H9 (cell line): ENCODE results near the gene ASH1L. TPM values are rescaled to one million over a fixed set of nuclear protein-coding genes. Genes with fewer than 3 reads are reported as not detected.

Experiments used
- DNase-seq: peaks from one replicate; pipeline ENCODE4 v3.0.0-alpha.2; 2017
- H2AFZ ChIP-seq: one replicate; pipeline ENCODE4 v1.6.1; 2013; ENCODE audit warnings: mild to moderate bottlenecking, low read length, control low read depth, moderate library complexity
- H2AK5ac ChIP-seq: 2 replicates; pipeline ENCODE4 v1.6.1; 2013; ENCODE audit warnings: low read length, control low read depth, mixed read lengths; ENCODE audit not compliant: insufficient read length
- H2BK120ac ChIP-seq: one replicate; pipeline ENCODE4 v1.6.1; 2013; ENCODE audit warnings: low read depth, mild to moderate bottlenecking, low read length, control low read depth, inconsistent platforms; ENCODE audit not compliant: poor library complexity, severe bottlenecking
- H2BK12ac ChIP-seq: 2 replicates; pipeline ENCODE4 v1.6.1; 2013; ENCODE audit warnings: low read length, control low read depth, mixed read lengths, low read depth; ENCODE audit not compliant: insufficient read length
- H2BK15ac ChIP-seq: 2 replicates; pipeline ENCODE4 v1.6.1; 2013; ENCODE audit warnings: low read depth, low read length, control low read depth
- H2BK20ac ChIP-seq: one replicate; pipeline ENCODE4 v1.6.1; 2013; ENCODE audit warnings: low read depth, mild to moderate bottlenecking, low read length, control low read depth, inconsistent platforms; ENCODE audit not compliant: poor library complexity, severe bottlenecking
- H2BK5ac ChIP-seq: 2 replicates; pipeline ENCODE4 v1.6.1; 2013; ENCODE audit warnings: low read length, control low read depth, mixed read lengths; ENCODE audit not compliant: insufficient read length
- H3K14ac ChIP-seq: 2 replicates; pipeline ENCODE4 v1.6.1; 2013; ENCODE audit warnings: low read length, control low read depth; ENCODE audit not compliant: insufficient read depth
- H3K18ac ChIP-seq: 2 replicates; pipeline ENCODE4 v1.6.1; 2013; ENCODE audit warnings: low read depth, mild to moderate bottlenecking, mixed read lengths, low read length, control low read depth; ENCODE audit not compliant: insufficient read length
- H3K23ac ChIP-seq: 2 replicates; pipeline ENCODE4 v1.6.1; 2013; ENCODE audit warnings: low read length, control low read depth, mixed read lengths, low read depth; ENCODE audit not compliant: insufficient read length
- H3K23me2 ChIP-seq: 2 replicates; pipeline ENCODE4 v1.6.1; 2013; ENCODE audit warnings: low read depth, mild to moderate bottlenecking, mixed read lengths, low read length, control low read depth; ENCODE audit not compliant: insufficient read length, poor library complexity, severe bottlenecking
- H3K27ac ChIP-seq: 2 replicates; pipeline ENCODE4 v1.5.1; 2013; ENCODE audit warnings: low read length, control low read depth, mixed read lengths, low read depth; ENCODE audit not compliant: insufficient read length
- H3K27me3 ChIP-seq: 2 replicates; pipeline ENCODE4 v1.6.1; 2013; ENCODE audit warnings: low read length, control low read depth, inconsistent platforms; ENCODE audit not compliant: insufficient read depth
- H3K4ac ChIP-seq: 2 replicates; pipeline ENCODE4 v1.6.1; 2013; ENCODE audit warnings: low read depth, mild to moderate bottlenecking, control low read depth, inconsistent platforms, low read length, moderate library complexity
- H3K4me1 ChIP-seq: 2 replicates; pipeline ENCODE4 v1.6.1; 2013; ENCODE audit warnings: low read length, control low read depth, inconsistent platforms; ENCODE audit not compliant: insufficient read depth
- H3K4me2 ChIP-seq: 2 replicates; pipeline ENCODE4 v1.6.1; 2013; ENCODE audit warnings: low read length, control low read depth, mixed read lengths; ENCODE audit not compliant: insufficient read length, insufficient read depth
- H3K56ac ChIP-seq: 2 replicates; pipeline ENCODE4 v1.6.1; 2013; ENCODE audit warnings: low read depth, mild to moderate bottlenecking, mixed read lengths, low read length, control low read depth; ENCODE audit not compliant: insufficient read length
- H3K79me1 ChIP-seq: 2 replicates; pipeline ENCODE4 v1.6.1; 2013; ENCODE audit warnings: low read depth, mild to moderate bottlenecking, moderate library complexity, low read length, control low read depth, inconsistent platforms; ENCODE audit not compliant: insufficient read depth, poor library complexity, severe bottlenecking
- H3K79me2 ChIP-seq: 2 replicates; pipeline ENCODE4 v1.6.1; 2013; ENCODE audit warnings: low read length, control low read depth, inconsistent platforms; ENCODE audit not compliant: insufficient read depth
- H3K9ac ChIP-seq: 2 replicates; pipeline ENCODE4 v1.6.1; 2013; ENCODE audit warnings: low read length, control low read depth, mixed read lengths; ENCODE audit not compliant: insufficient read length; ENCODE audit errors: extremely low read depth
- H3K9me3 ChIP-seq: one replicate; pipeline ENCODE4 v1.6.1; 2013; ENCODE audit warnings: low read depth, low read length, inconsistent platforms; ENCODE audit not compliant: control insufficient read depth
- H3T11ph ChIP-seq: one replicate; pipeline ENCODE4 v1.6.1; 2013; ENCODE audit warnings: mild to moderate bottlenecking, low read length, control low read depth, inconsistent platforms
- H4K20me1 ChIP-seq: one replicate; pipeline ENCODE4 v1.6.1; 2013; ENCODE audit not compliant: control insufficient read depth, insufficient read length, insufficient read depth
- H4K5ac ChIP-seq: 2 replicates; pipeline ENCODE4 v1.6.1; 2013; ENCODE audit warnings: low read depth, mild to moderate bottlenecking, mixed read lengths, low read length, control low read depth; ENCODE audit not compliant: insufficient read length
- H4K8ac ChIP-seq: replicated peaks from 2 replicates; pipeline ENCODE4 v1.6.1; 2013; ENCODE audit warnings: low read length, control low read depth, mixed read lengths, low read depth; ENCODE audit not compliant: insufficient read length
- H4K91ac ChIP-seq: 2 replicates; pipeline ENCODE4 v1.6.1; 2013; ENCODE audit warnings: low read depth, mild to moderate bottlenecking, moderate library complexity, mixed read lengths, low read length, control low read depth; ENCODE audit not compliant: insufficient read length
- H3K27ac Mint-ChIP-seq, 3 experiments: 2 replicates in 2 of 3; 3 replicates in 1 of 3; pipeline ENCODE4 v1.8.0; 2020 to 2021; ENCODE audit warnings: mixed read lengths in 3 of 3, mild to moderate bottlenecking in 1 of 3, moderate library complexity in 1 of 3
- H3K27me3 Mint-ChIP-seq: 2 replicates; pipeline ENCODE4 v1.8.0; 2021; ENCODE audit warnings: low read depth, mild to moderate bottlenecking, moderate library complexity, mixed read lengths
- H3K36me3 Mint-ChIP-seq, 3 experiments: 2 replicates in 2 of 3; 3 replicates in 1 of 3; pipeline ENCODE4 v1.8.0; 2020 to 2021; ENCODE audit warnings: low read depth in 3 of 3, mixed read lengths in 3 of 3; ENCODE audit not compliant: insufficient read depth in 1 of 3
- H3K4me1 Mint-ChIP-seq, 2 experiments: 2 replicates each; pipeline ENCODE4 v1.8.0; 2020; ENCODE audit warnings: mixed read lengths in 2 of 2
- H3K4me3 Mint-ChIP-seq, 2 experiments: 2 replicates in 1 of 2; 3 replicates in 1 of 2; pipeline ENCODE4 v1.8.0; 2020 to 2021; ENCODE audit warnings: mild to moderate bottlenecking in 2 of 2, mixed read lengths in 2 of 2, moderate library complexity in 1 of 2
- H3K9me3 Mint-ChIP-seq, 2 experiments: 2 replicates in 1 of 2; 3 replicates in 1 of 2; pipeline ENCODE4 v1.8.0; 2020; ENCODE audit warnings: mild to moderate bottlenecking in 2 of 2, mixed read lengths in 2 of 2, moderate library complexity in 1 of 2
- WGBS: extraction: QIAGEN DNeasy Blood & Tissue Kit; methylation state at CpG from one replicate; pipeline ENCODE4 v1.1.7; 2013; ENCODE audit warnings: missing lambda C conversion rate, low lambda C conversion rate, mixed read lengths; ENCODE audit not compliant: insufficient read length; ENCODE audit errors: extremely low coverage; 5-methylcytosine and 5-hydroxymethylcytosine counted together
- total RNA-seq: library from RNA; stranded (reverse); gene quantifications from 2 replicates; pipeline ENCODE4 v1.2.1, GENCODE V29; 2021
- TF ChIP-seq, protein P1 (sequence below): fragments of 200-600 bp; sonication (generic); conservative IDR thresholded peaks from 3 replicates; pipeline ENCODE4 v1.8.0; 2021; ENCODE audit warnings: antibody characterized with exemption, mild to moderate bottlenecking

The ASH1L gene
- total RNA-seq, 1 experiment from 2014 or later = 32.8 TPM

GRCh38 chr1:155323729-155324036 lies 238.9 kb downstream of the ASH1L start:
- peaks cover 5 to 41% (median 35%) of the 10 kb centered on the region in 3 experiments; a peak in 6 of 7 replicates for H3K36me3 Mint-ChIP-seq
- no peak overlapping the region for H2AFZ ChIP-seq
- peaks cover 40 to 42% of the 10 kb centered on the region in 2 experiments for H3K4me1 Mint-ChIP-seq

More at GRCh38 chr1:155323729-155324036, 238.9 kb downstream of the ASH1L start:
- Mint-ChIP-seq H3K4me3 (peak overlapping the region; percentile 93 to 96), H3K9me3 (no peaks in the 10 kb centered on the region), H3K27ac (peak overlapping the region in 2 of 3 experiments; percentile 59 to 70; a peak in 3 of 7 replicates), H3K27me3 (no peaks in the 10 kb centered on the region; the same call in none of the 2 replicates)
- Histone ChIP-seq H2AK5ac (no peak overlapping the region), H3K27me3 (no peaks in the 10 kb centered on the region), H4K5ac (no peak overlapping the region), H4K8ac (no peak overlapping the region), H3T11ph (no peak overlapping the region), H2BK12ac (no peak overlapping the region), H2BK20ac (no peak overlapping the region), H4K91ac (no peak overlapping the region), H3K4me1 (peaks cover 2% of the 10 kb centered on the region; the same call in 1 of the 2 replicates), H3K23me2 (peaks cover 31% of the 10 kb centered on the region), H3K4ac (no peak overlapping the region), H3K4me2 (peak overlapping the region; percentile 68), H3K79me1 (no peaks in the 10 kb centered on the region), H4K20me1 (no peaks in the 10 kb centered on the region), H3K56ac (no peak overlapping the region), H3K14ac (no peak overlapping the region), H3K18ac (peak overlapping the region; percentile 33), H3K79me2 (no peaks in the 10 kb centered on the region), H2BK5ac (no peak overlapping the region), H3K27ac (no peak overlapping the region), H3K9ac (peak overlapping the region; percentile 39), H3K23ac (no peak overlapping the region), H2BK15ac (no peak overlapping the region), H3K9me3 (no peaks in the 10 kb centered on the region), H2BK120ac (no peak overlapping the region)
- peak; percentile 89 for DNase-seq
- no CpG with 5 or more reads among the region's 29 CpGs for WGBS
- TF ChIP-seq, protein P1, sequence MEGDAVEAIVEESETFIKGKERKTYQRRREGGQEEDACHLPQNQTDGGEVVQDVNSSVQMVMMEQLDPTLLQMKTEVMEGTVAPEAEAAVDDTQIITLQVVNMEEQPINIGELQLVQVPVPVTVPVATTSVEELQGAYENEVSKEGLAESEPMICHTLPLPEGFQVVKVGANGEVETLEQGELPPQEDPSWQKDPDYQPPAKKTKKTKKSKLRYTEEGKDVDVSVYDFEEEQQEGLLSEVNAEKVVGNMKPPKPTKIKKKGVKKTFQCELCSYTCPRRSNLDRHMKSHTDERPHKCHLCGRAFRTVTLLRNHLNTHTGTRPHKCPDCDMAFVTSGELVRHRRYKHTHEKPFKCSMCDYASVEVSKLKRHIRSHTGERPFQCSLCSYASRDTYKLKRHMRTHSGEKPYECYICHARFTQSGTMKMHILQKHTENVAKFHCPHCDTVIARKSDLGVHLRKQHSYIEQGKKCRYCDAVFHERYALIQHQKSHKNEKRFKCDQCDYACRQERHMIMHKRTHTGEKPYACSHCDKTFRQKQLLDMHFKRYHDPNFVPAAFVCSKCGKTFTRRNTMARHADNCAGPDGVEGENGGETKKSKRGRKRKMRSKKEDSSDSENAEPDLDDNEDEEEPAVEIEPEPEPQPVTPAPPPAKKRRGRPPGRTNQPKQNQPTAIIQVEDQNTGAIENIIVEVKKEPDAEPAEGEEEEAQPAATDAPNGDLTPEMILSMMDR = no peak
